Keratinocyte (primary cell): Measurements from ENCODE around the gene ACAP3. TPM values are rescaled to one million over a fixed set of nuclear protein-coding genes. Genes with fewer than 3 reads are reported as not detected.

Experiments used
- DNase-seq: peaks from one replicate; pipeline ENCODE4 v3.0.0-alpha.2; 2011; ENCODE audit warnings: low read depth, missing footprints, low spot score
- FAIRE-seq: peaks from 2 replicates; lab custom pipeline; 2011; peaks lifted over from hg19 to GRCh38; lab: Jason Lieb, UNC
- H2AFZ ChIP-seq: 2 replicates; pipeline ENCODE4 v1.6.0; 2012; ENCODE audit warnings: low read length, control low read depth, inconsistent platforms; ENCODE audit not compliant: control insufficient read depth
- H3K27ac ChIP-seq: 2 replicates; pipeline ENCODE4 v1.5.1; 2011; ENCODE audit warnings: low read length; ENCODE audit not compliant: control insufficient read depth, insufficient read depth
- H3K27me3 ChIP-seq: 3 replicates; pipeline ENCODE4 v1.6.0; 2011; ENCODE audit warnings: low read length; ENCODE audit not compliant: control insufficient read depth, insufficient read depth; ENCODE audit errors: extremely low read depth
- H3K36me3 ChIP-seq, 2 experiments: 2 replicates in 1 of 2; 3 replicates in 1 of 2; pipeline ENCODE4 v1.5.1; 2011; ENCODE audit warnings: low read length in 2 of 2, mild to moderate bottlenecking in 1 of 2; ENCODE audit not compliant: control insufficient read depth in 2 of 2, insufficient read depth in 2 of 2; ENCODE audit errors: extremely low read depth in 1 of 2
- H3K4me1 ChIP-seq: 3 replicates; pipeline ENCODE4 v1.5.1; 2011; ENCODE audit warnings: low read length; ENCODE audit not compliant: control insufficient read depth, insufficient read depth; ENCODE audit errors: extremely low read depth
- H3K4me2 ChIP-seq: 3 replicates; pipeline ENCODE4 v1.6.0; 2011; ENCODE audit warnings: low read depth, low read length; ENCODE audit not compliant: control insufficient read depth, insufficient read depth; ENCODE audit errors: extremely low read depth
- H3K4me3 ChIP-seq, 3 experiments: fragments of 200-600 bp in 1 of 3; sonication (generic) in 1 of 3; 2 replicates in 2 of 3; 3 replicates in 1 of 3; pipeline ENCODE4 v1.5.1; 2011 to 2016; ENCODE audit warnings: low read length in 3 of 3, mild to moderate bottlenecking in 3 of 3, control low read depth in 2 of 3, inconsistent platforms in 1 of 3, low read depth in 1 of 3, mixed read lengths in 1 of 3, mixed run types in 1 of 3, moderate library complexity in 1 of 3; ENCODE audit not compliant: control insufficient read depth in 2 of 3, insufficient read depth in 2 of 3; ENCODE audit errors: extremely low read depth in 1 of 3
- H3K79me2 ChIP-seq: 2 replicates; pipeline ENCODE4 v1.6.0; 2012; ENCODE audit warnings: low read length; ENCODE audit not compliant: control insufficient read depth, insufficient read depth
- H3K9ac ChIP-seq: 3 replicates; pipeline ENCODE4 v1.6.0; 2011; ENCODE audit warnings: low read length; ENCODE audit not compliant: control insufficient read depth, insufficient read depth; ENCODE audit errors: extremely low read depth
- H3K9me1 ChIP-seq: 3 replicates; pipeline ENCODE4 v1.6.0; 2011; ENCODE audit warnings: low read length; ENCODE audit not compliant: control insufficient read depth, insufficient read depth; ENCODE audit errors: extremely low read depth
- H3K9me3 ChIP-seq: 2 replicates; pipeline ENCODE4 v1.5.1; 2012; ENCODE audit warnings: low read depth, low read length; ENCODE audit not compliant: control insufficient read depth
- H4K20me1 ChIP-seq: 3 replicates; pipeline ENCODE4 v1.6.0; 2011; ENCODE audit warnings: low read length; ENCODE audit not compliant: control insufficient read depth, insufficient read depth; ENCODE audit errors: extremely low read depth
- EZH2 ChIP-seq: IDR thresholded peaks from one replicate; pipeline ENCODE4 v1.6.1; 2012; ENCODE audit warnings: inconsistent platforms, mild to moderate bottlenecking, low read length, moderate library complexity
- dilution Hi-C: fragments of 300-500 bp; cut with MboI; formaldehyde crosslinking; loops from one replicate; pipeline ENCODE4 v1.7.0; 2020; ENCODE audit warnings: low sequenced_read_pairs; ENCODE audit not compliant: extremely low pct_ligation_motif_present
- polyA plus RNA-seq, 5 experiments: library from polyadenylated mRNA; depleted of rRNA in 3 of 5; stranded (reverse) in 3 of 5; stranded (forward) in 1 of 5; unstranded in 1 of 5; fragments of >200 nt; gene quantifications; 1 replicate in 1 of 5; 2 replicates in 3 of 5; 3 replicates in 1 of 5; pipeline versions ENCODE4 v1.2.1 to v1.2.3, GENCODE V29; 2011 to 2012; ENCODE audit warnings: missing spikeins in 2 of 5, low read depth in 1 of 5, low replicate concordance in 1 of 5
- TF ChIP-seq, protein P1 (sequence below), 3 experiments: IDR thresholded peaks in 1 of 3; conservative IDR thresholded peaks in 1 of 3; optimal IDR thresholded peaks in 1 of 3; 2 replicates in 2 of 3; 3 replicates in 1 of 3; pipeline versions ENCODE3 to v1.5.1; 2011; ENCODE audit warnings: low read length in 3 of 3, mild to moderate bottlenecking in 3 of 3, moderate library complexity in 2 of 3, control low read depth in 1 of 3, inconsistent platforms in 1 of 3; ENCODE audit not compliant: insufficient read depth in 2 of 3; ENCODE audit errors: extremely low read depth in 1 of 3

Gene ACAP3
- polyA plus RNA-seq, 1 donor (not counting 4 experiments of a cell fraction or from before 2014, with no cell fraction given): 17.4 TPM

DNA sequence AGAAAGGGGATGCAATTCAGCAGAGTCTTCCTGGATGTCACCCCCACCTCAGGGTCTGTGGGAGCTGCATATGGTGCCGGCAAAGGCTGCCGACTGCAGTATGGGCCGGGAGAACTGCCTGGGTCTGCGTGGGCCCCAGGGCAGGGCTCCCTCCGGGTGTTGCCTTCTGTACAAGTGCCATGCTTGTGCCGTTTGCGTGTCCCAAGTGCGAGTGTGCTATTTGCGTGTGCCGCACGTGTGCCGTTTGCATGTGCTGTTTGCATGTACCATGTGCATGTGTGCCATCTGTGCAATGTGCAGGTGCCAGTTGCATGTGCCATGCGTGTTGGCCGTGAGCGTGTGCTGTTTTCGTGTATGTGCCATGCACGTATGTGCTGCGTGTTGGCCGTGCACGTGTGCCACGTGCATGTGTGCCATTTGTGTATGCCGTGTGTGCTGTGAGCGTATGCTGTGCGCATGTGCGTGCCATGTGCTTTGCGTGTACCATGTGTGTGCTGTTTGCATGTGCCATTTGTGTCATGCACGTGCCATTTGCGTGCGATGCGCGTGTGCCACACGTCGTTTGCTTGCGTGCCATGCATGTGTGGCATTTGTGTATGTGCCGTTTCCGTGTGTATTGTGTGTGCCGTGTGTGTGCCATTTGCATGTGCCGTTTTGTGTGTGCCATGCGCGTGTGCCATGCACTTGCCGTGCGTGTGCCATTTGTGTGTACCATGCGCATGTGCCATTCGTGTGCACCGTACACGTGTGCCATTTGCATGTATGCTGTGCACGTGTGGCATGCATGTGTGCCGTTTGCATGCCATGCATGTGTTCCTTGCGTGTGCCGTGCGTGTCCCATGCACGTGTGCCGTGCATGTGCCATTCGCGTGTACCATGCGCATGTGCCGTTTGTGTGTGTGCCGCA lies 21.8 kb upstream of the ACAP3 start:
- Histone ChIP-seq H3K4me1 (peaks cover 42% of the 10 kb centered on the region), H3K9ac (no peak overlapping the region), H3K36me3 (peaks cover 2 to 11% of the 10 kb centered on the region in 2 experiments), H3K4me3 (no peak overlapping the region), H3K4me2 (no peak overlapping the region), H3K27ac (no peak overlapping the region), H4K20me1 (peaks cover 21% of the 10 kb centered on the region), H3K9me3 (peaks cover 4% of the 10 kb centered on the region), H3K79me2 (peaks cover 27% of the 10 kb centered on the region), H3K9me1 (no peaks in the 10 kb centered on the region), H3K27me3 (peaks cover 11% of the 10 kb centered on the region), H2AFZ (no peak overlapping the region)
- TF ChIP-seq EZH2: no peak
- dilution Hi-C loops: no loop called here
- DNase-seq (no peak), FAIRE-seq (no peak)

- no peak overlapping the region for H3K4me3 ChIP-seq
- no peak overlapping the region for H2AFZ ChIP-seq
- dilution Hi-C loops: no loop called here
- DNase-seq (no peak), FAIRE-seq (no peak)
- no peak overlapping the region for H3K9ac ChIP-seq
- H4K20me1 ChIP-seq: peaks cover 10% of the 10 kb centered on the region
- no peaks in the 10 kb centered on the region for H3K9me1 ChIP-seq
- H3K4me1 ChIP-seq: peaks cover 34% of the 10 kb centered on the region
- no peak overlapping the region for H3K4me2 ChIP-seq
- no peak for TF ChIP-seq EZH2
- TF ChIP-seq, protein P1, sequence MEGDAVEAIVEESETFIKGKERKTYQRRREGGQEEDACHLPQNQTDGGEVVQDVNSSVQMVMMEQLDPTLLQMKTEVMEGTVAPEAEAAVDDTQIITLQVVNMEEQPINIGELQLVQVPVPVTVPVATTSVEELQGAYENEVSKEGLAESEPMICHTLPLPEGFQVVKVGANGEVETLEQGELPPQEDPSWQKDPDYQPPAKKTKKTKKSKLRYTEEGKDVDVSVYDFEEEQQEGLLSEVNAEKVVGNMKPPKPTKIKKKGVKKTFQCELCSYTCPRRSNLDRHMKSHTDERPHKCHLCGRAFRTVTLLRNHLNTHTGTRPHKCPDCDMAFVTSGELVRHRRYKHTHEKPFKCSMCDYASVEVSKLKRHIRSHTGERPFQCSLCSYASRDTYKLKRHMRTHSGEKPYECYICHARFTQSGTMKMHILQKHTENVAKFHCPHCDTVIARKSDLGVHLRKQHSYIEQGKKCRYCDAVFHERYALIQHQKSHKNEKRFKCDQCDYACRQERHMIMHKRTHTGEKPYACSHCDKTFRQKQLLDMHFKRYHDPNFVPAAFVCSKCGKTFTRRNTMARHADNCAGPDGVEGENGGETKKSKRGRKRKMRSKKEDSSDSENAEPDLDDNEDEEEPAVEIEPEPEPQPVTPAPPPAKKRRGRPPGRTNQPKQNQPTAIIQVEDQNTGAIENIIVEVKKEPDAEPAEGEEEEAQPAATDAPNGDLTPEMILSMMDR (optimal IDR thresholded peaks at IDR 0.05 in 1 of 3, IDR thresholded peaks at IDR 0.05 in 1 of 3, conservative IDR thresholded peaks at IDR 0.05 in 1 of 3; ENCODE audit: extremely low read depth in 1 of 3, insufficient read depth in 2 of 3, low read length in 3 of 3): no peak
- H3K27me3 ChIP-seq: peaks cover 11% of the 10 kb centered on the region
- H3K9me3 ChIP-seq: peaks cover 4% of the 10 kb centered on the region
- H3K79me2 ChIP-seq: peaks cover 36% of the 10 kb centered on the region
- H3K36me3 ChIP-seq: peaks cover 3 to 11% of the 10 kb centered on the region in 2 experiments
- no peak overlapping the region for H3K27ac ChIP-seq
Observed at GRCh38 chr1:1328254-1328653, 20.5 kb upstream of the ACAP3 start.
